Measurements from ENCODE around the gene MOB3B.

MOB3B gene

DNA sequence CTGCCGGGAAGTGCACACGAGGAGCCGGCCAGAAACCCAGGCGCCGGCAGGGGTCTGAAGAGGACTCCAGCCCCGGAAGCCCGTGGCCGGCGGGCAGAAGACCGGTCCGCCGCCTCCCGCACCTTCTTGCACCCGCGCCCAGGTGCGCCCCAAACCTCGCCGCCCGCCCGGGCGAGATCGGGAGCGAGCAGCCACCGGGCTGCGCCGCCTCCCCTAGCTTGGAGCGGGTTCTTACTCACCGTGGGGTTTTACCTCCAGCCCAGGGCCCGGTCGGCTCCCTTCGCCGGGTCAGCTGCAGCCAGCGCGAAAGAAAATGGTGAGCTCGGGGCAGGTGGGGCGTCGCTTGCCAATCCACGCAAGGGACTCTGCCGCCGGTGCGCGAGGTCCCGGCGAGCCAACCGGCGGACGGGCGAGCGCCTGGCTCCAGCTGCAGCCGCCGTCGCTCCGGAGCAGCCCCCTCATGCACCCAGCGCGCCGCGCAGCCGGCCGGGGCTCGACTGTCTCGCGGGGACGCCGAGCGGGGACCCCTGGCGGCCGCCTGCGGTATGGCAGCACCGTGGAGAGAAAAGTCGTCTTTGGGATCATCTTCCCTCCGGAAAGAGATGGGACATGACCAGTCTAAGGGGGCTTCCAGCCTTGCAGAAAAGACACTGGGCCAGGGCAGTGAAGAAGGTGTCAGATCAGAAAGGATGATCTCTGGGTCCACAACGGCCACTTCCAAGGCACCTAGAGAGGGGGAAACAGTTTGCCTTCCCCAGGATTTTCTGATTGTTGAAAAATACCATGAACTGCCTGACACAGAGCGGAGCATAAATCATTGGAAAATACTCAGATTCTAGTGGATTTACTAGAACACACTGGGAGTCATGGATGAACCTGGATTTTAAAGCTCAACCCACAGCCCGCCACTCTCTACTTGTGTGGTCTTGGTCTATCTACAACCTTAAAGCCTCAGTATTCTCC is at the start of gene MOB3B:
Gene MOB3B (minus strand): TSS at position 499 of the 963 bp plus-strand sequence. CDS start 74,264 bp downstream, outside the sequence.
- peak; percentile 52 to 61 for DNase-seq (ENCODE audit: low read depth in 2 of 2)

DNA sequence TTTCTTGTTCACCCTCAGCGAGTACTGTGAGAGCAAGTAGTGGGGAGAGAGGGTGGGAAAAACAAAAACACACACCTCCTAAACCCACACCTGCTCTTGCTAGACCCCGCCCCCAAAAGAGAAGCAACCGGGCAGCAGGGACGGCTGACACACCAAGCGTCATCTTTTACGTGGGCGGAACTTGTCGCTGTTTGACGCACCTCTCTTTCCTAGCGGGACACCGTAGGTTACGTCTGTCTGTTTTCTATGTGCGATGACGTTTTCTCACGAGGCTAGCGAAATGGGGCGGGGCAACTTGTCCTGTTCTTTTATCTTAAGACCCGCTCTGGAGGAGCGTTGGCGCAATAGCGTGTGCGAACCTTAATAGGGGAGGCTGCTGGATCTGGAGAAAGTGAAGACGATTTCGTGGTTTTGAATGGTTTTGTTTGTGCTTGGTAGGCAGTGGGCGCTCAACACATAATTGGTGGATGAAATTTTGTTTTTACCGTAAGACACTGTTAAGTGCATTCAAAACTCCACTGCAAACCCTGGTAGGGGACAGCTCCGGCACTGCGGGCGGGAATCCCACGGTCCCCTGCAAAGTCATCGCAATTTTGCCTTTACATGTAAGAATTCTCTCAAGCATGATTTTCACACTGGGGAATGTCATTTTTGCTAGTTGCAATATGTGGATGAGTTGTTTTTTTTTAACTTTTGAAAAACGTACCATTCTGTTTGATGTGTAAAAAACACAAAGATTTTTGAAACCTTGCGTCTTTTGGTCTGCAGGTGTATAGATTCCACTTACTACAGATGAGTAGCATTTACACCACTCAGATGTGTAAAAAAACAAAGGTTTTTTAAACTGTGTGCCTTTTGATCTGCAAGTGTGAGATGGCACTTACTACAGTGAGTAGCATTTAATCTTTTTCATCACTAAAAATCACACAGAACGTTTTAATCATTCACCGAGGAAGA is 44.3 kb upstream of the MOB3B start:
- DNase-seq (ENCODE audit: low read depth in 2 of 2) = peak; percentile 83 to 97

DNA sequence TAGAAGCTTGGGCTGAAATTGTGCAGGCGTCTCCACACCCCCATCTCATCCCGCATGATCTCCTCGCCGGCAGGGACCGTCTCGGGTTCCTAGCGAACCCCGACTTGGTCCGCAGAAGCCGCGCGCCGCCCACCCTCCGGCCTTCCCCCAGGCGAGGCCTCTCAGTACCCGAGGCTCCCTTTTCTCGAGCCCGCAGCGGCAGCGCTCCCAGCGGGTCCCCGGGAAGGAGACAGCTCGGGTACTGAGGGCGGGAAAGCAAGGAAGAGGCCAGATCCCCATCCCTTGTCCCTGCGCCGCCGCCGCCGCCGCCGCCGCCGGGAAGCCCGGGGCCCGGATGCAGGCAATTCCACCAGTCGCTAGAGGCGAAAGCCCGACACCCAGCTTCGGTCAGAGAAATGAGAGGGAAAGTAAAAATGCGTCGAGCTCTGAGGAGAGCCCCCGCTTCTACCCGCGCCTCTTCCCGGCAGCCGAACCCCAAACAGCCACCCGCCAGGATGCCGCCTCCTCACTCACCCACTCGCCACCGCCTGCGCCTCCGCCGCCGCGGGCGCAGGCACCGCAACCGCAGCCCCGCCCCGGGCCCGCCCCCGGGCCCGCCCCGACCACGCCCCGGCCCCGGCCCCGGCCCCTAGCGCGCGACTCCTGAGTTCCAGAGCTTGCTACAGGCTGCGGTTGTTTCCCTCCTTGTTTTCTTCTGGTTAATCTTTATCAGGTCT is 43.5 kb upstream of the MOB3B start, which contains the start of gene C9orf72:
Gene C9orf72 (minus strand): TSS at position 564 of the 716 bp plus-strand sequence. CDS start 6,361 bp downstream, outside the sequence.
- peak; percentile 84 for DNase-seq (ENCODE audit: low read depth in 2 of 2)

DNA sequence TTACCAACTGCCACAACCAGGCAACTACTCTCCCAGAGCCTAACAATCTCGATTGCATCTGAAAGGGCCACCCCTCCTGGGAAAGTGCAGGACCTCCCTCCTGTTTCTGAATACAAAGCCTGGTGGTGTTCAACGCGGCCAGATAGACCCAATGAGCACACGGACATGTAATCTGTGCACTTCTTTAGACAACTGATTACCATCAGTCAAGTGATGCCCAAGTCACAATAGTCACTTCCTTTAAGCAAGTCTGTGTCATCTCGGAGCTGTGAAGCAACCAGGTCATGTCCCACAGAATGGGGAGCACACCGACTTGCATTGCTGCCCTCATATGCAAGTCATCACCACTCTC is 42.9 kb upstream of the MOB3B start:
- DNase-seq (ENCODE audit: low read depth in 2 of 2) = no peak

DNA sequence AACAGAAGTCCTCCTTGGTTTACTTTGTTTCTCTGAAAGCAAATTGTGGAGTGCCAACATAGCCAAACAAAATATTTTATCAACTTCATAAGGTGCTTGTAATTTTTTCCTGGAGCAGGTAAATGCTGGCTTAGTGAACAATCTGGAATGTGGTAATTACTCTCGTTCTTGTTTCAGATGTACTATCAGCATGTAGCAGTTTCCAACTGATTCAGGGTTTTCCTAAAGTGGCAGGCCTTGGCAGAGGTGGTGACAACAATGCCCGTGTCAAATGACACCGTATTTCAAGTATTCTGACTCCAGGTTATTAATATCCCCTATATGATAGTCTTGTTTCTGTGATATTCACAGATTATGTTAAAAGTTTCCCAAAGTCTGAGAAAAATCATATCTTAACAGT is 42.4 kb upstream of the MOB3B start:
- DNase-seq (ENCODE audit: low read depth in 2 of 2) = no peak

DNA sequence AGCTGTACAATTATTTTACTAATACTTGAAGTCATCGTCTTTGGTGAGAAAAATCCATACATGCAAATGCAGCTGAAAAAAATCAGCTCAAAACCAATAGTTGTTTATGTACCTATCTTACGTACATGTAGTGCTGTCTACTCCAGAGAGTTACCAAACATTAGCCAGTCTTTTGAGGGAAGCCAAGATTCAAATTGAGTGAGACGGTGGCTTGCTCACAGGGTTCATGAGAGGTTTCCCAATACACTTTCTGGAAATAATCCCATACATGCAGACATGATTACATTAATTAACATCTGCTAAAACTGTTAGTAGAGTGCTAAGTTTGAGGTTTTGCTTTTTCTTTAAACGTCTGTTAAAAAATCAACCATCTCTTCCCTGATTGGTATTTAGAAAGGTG is 41.4 kb upstream of the MOB3B start:
- no peak for DNase-seq (ENCODE audit: low read depth in 2 of 2)

DNA sequence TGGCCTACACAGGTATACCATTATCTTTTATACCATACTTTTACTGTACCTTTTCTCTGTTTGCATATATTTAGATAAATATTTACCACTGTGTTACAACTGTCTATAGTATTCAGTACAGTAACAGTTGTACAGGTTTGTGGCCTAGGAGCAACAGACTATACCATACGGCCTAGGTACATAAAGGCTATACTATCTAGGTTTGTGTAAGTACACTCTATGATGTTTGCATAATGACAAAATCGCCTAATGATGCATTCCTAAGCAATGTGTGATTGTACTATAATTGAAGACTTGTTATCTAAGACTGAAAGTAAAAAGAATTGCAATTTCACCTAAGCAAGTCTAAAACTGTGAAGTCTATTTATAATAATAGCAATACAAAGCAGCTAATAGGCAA is 39.8 kb upstream of the MOB3B start:
- DNase-seq (ENCODE audit: low read depth in 2 of 2) = no peak

DNA sequence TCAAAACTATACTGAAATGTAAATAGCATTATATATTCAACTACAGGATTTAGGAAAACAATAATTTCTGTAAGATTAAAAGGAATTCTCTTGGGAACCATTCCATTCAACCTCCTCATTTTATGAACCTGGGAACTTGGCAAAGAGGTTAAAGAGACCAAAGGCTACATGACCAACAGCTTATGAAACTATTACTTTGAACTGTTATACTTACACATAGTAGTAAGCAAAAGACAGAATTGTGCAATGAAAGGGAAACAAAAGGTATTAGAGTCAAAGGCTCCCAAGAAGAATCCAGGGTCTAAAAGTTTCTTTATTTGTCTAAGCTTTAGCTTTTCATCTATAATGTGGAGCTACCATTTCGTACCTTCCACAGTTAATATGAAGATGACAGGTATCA is 36.5 kb upstream of the MOB3B start:
- DNase-seq (ENCODE audit: low read depth in 2 of 2) = no peak

DNA sequence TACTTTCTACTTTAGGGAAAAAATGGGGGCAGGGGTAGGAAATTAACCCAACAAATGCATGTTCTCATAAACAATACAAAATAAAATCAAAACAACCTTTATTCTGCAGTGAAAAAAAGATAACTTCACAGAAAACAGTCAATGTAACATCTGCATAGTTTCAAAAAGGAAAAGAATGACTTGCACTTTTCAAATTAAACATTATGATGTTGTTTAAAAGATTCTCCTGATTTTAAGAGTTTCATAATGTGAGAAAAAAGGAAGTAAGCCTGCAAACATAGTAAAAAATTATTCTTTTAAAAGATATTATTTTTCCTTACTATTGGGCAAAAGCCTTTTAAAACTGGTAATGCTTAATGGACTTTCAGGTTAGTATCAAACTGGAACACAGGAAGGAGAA is 36.1 kb upstream of the MOB3B start:
- no peak for DNase-seq (ENCODE audit: low read depth in 2 of 2)

DNA sequence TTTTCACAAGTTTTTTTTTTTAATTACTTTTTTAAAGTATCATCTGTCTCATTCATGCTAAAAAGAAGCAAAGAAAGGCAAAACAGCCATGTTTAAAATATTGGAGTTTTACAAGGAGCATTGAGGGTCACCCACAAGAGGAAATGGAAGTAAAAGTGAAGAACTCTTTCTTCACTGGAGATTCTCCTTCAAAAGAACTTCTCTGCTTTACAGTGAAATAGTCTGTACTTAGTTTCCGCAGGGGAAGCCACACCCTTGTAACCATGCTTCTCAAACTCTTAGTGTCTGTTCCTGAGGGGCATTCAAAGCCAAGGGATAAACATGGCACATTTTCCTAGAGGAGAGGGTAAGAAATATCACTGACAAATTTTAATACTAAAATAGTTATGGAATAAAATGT is 35.1 kb upstream of the MOB3B start:
- no peak for DNase-seq (ENCODE audit: low read depth in 2 of 2)

DNA sequence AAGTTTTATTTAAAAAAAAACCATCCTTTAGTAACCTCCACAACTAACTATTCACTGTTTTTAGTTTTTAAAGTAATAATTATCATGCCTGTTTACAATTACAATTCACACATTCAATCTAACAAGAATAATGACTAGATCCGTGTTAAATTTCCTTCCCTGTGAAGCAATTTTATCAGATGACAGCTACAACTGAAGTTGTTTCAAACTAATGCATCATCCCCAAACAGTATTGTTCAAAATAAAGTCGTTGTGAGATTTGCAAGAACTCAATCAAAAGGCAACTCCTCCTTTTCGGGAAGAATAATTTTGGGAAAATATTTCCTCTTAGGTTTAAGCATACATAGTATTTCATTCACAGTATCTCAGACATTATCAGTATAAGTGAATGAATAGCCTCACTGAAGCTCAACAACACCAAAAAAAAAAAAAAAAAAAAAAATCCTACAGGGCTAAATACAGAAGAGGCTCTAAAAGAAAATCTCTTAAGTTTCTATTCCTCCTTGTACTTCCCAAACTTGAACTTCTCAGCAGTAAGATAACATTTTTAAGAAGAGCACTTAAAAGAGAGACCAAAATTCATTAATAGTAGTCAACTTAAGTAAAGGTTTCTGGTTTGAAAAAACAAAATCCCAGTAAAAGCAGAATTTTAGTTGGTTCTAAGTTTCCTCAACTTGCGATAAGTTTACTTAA is 34.3 kb upstream of the MOB3B start:
- DNase-seq (ENCODE audit: low read depth in 2 of 2) = no peak

DNA sequence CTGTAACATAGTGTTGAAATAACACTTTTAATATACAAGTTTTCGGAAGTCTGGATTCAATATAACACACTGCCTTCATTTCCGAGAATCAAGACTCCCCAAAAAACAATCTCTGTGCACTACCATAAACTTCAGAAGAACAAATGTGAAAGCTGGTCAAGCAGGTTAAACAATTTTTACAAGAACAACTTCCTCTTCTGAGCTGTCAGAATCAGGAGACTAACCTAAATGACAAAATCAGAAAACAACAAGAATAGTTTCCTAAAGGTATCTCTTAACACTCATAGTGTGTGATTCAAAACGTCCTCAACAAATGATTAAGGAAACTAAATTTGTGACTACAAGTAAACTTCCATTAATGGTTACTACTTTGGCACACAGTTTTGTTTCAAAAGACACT is 32.1 kb upstream of the MOB3B start:
- no peak for DNase-seq (ENCODE audit: low read depth in 2 of 2)

DNA sequence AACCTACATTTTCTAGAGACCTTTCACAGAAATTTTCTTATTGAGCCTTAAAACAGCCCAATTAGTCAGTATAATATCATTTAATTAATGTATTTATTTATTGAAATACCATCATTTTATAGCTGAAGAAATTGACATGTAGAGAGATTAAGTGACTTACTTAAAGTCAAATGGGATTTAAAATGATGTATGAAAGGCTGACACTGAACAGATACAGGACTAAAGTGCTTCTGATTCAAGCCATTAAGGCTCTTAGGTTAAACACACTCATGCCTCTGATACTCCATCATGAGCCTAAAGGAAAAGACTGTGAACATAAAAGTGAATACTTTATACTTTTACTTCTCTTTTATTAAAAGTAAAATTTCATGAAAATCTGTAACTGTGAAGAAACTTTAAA is 30.8 kb upstream of the MOB3B start:
- DNase-seq (ENCODE audit: low read depth in 2 of 2) = no peak

DNA sequence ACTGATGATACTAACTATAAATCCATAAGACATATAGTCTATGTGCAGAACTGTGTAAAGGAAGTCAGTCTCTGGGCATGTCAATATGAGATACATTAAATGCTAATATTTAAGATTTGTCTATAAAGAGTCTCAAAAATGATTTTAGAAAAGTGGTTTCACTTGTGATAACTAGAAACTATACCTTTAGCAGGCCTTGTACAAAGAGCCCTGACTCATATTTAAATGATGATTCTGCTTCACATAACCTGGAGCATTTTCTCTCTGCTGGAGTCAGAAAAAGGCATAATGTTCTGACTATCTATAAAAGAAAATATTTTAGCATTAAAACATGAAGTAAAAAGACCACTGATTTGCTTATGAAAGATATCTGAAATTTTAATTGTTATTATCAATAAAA is 28.7 kb upstream of the MOB3B start:
- no peak for DNase-seq (ENCODE audit: low read depth in 2 of 2)

DNA sequence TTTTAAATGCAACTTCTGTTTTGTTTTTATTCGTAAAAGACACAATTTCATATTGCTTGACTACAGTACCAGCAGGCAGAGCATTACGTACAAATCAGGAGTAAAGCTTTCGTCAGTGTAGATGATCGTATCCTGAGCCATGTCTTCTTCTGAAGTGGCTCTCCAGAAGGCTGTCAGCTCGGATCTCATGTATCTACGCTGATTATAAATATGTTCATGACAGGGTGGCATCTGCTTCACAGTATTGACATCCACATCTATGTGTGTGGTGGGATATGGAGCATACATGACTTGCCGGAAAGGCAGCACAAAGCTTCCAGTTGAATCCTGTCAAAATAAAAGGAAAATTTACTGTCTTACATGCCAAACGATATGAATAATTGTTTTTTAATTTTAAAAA is 26.9 kb upstream of the MOB3B start:
- no peak for DNase-seq (ENCODE audit: low read depth in 2 of 2)

DNA sequence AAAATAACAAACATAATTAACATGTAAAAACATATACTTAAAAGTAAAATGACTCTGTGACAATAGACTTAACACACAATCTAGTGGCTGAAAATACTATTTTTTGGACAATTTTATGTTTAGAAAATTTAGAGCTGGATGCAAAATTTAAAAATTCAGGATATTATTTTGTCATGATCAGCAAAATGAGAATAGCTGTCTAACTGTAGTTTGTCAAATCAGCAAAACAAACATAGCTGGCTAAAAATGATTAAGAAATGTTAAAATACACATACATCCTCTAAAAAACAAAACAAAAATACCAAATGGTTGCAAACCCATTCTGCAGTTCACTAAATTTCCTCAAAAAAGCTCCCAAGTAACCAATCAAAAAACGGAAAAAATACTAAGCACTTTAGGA is 25.1 kb upstream of the MOB3B start:
- no peak for DNase-seq (ENCODE audit: low read depth in 2 of 2)

DNA sequence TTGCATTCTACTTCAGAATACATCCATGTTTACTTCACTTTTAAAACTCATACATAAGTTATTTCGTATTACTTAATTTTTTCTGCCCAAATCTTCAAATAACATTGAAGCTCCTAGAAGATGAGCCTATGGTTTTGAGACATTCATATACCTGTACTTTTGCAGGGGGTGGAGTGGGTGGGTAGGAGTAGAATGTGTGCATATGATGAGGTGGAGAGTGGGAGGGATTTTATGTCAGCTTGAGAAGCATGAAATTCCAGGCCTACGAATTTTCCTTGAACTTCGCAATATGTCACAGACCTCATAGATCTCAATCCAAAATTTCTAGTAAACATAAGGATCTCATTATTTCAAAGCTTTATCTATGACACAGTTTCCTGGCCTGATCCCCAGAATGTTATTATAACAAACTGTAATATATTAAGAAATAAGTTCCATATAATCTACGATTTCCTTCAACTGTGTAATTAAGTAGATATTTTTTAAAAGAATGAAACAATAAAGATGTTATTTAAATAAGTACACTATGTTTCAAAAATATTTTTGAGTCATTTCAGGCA is 19.7 kb upstream of the MOB3B start:
- DNase-seq (ENCODE audit: low read depth in 2 of 2) = no peak

DNA sequence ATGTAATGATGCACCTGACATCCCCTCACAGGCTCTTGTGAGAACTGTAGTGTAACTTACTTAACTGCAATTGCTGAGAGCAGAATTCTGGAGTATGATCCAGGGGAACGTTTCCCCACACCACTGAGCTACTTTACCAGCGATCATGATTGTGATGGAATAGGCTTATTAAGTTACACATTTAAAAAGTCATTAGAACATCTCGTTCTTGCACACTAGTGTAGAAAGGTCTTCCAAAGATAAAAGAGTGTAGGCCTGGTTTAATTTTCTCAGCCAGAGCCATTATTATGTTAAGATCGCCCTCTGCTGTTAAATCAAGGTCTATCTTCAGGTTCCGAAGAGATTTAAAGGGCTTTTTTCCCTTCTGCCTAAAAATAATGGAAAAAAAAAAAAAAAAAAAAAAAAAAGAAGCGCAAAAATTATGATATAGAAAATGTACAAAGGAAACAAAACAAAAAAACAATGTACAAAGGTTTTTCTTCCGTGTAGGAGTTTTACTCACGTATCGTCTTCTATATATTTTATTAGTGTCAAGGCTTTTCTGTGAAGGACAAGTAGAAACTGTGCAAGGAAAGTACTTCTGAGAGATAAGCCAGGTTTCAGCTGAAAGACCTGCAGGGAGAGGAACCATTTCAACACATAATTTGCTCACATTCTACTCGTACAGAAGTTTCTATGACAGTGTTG is 18.6 kb upstream of the MOB3B start:
- DNase-seq (ENCODE audit: low read depth in 2 of 2) = no peak

DNA sequence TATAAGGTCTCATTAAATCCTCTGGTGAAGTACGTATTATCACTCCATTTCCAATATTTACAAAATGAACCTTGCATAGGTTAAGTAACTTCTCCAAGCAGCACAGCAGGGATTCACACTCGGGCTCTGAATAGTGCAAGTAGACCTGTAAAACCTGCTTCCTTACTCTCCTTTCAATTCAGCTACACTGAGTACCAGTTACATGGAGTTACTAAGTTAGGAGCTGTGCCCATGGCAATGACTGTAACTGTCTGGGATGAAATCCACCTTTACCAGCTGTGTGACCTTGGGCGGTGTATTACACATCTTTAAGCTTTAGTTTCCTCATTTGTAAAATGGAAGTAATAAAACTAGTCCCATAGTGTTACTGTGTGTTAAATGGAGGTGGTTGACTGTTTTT is 15.9 kb upstream of the MOB3B start:
- DNase-seq (ENCODE audit: low read depth in 2 of 2) = no peak

DNA sequence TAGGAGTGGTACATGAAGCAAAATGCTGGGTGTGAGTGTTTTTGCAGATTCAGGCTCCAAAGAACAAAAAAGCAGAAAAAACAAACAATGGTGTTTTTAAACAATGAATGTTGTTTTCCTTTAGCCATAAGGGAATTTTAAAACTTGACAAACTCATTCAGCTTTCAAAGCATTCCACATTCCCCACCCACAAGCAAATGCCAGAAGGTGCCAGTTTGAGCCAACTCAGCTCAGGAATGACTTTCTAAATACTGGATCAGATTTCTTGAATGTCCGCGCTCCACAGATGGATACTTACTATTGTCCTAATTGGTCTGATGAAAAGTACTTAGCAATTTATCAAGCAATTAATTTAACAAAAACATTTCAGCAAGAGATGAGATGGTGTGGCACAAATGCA is 12.9 kb upstream of the MOB3B start:
- no peak for DNase-seq (ENCODE audit: low read depth in 2 of 2)
